Endothelial cell of umbilical vein (primary cell): Measurements from ENCODE around the gene TBX21.

Experiments
- EZH2 ChIP-seq: IDR thresholded peaks from 2 replicates; pipeline ENCODE4 v1.6.1; 2012; ENCODE audit warnings: borderline replicate concordance, low read depth, mild to moderate bottlenecking, moderate library complexity, low read length, inconsistent platforms; ENCODE audit not compliant: severe bottlenecking
- FOS ChIP-seq: IDR thresholded peaks from 2 replicates; pipeline ENCODE4 v1.6.1; 2011; ENCODE audit warnings: mild to moderate bottlenecking, low read length, moderate library complexity, borderline replicate concordance; ENCODE audit not compliant: insufficient read depth
- JUN ChIP-seq: IDR thresholded peaks from 2 replicates; pipeline ENCODE4 v1.6.1; 2011; ENCODE audit warnings: borderline replicate concordance, low read depth; ENCODE audit not compliant: insufficient read length, insufficient read depth
- MYC ChIP-seq: IDR thresholded peaks from one replicate; pipeline ENCODE4 v1.6.1; 2011; ENCODE audit warnings: mild to moderate bottlenecking, low read depth, low read length
- POLR2A ChIP-seq: IDR thresholded peaks from 2 replicates; pipeline ENCODE4 v1.6.1; 2012; ENCODE audit warnings: low read depth, mild to moderate bottlenecking, control low read depth, low read length
- TF ChIP-seq, protein P1 (sequence below), 2 donors: IDR thresholded peaks; 1 replicate in 1 of 2; 2 replicates in 1 of 2; pipeline ENCODE4 v1.5.1; 2011; ENCODE audit warnings: low read length in 2 of 2, mild to moderate bottlenecking in 2 of 2, moderate library complexity in 2 of 2, control low read depth in 1 of 2, inconsistent platforms in 1 of 2, low read depth in 1 of 2; ENCODE audit not compliant: insufficient read depth in 1 of 2; ENCODE audit errors: extremely low read depth in 1 of 2
- TF ChIP-seq, protein P2 (sequence below): IDR thresholded peaks from 2 replicates; pipeline ENCODE4 v1.6.1; 2011; ENCODE audit not compliant: insufficient read depth, insufficient read length

DNA sequence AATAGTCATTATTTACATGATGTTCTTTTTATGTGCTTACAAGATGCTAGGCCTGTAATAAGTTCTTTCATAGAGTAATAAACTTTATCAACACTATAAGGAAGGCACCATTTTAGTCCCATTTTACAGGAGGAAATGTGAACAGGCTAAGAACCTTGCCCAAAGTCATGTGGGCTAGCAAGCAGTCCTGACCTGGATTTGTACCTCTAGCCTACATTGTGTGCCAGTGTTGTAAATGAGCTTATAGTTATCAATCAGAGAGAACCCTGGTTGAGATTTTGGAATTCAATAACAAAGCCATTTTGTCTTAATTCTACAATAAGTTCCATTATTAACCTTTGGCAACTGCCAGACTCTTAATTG lies 45.7 kb upstream of the TBX21 start:
- TF ChIP-seq, protein P1, sequence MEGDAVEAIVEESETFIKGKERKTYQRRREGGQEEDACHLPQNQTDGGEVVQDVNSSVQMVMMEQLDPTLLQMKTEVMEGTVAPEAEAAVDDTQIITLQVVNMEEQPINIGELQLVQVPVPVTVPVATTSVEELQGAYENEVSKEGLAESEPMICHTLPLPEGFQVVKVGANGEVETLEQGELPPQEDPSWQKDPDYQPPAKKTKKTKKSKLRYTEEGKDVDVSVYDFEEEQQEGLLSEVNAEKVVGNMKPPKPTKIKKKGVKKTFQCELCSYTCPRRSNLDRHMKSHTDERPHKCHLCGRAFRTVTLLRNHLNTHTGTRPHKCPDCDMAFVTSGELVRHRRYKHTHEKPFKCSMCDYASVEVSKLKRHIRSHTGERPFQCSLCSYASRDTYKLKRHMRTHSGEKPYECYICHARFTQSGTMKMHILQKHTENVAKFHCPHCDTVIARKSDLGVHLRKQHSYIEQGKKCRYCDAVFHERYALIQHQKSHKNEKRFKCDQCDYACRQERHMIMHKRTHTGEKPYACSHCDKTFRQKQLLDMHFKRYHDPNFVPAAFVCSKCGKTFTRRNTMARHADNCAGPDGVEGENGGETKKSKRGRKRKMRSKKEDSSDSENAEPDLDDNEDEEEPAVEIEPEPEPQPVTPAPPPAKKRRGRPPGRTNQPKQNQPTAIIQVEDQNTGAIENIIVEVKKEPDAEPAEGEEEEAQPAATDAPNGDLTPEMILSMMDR (IDR thresholded peaks at IDR 0.05; ENCODE audit: extremely low read depth in 1 of 2, insufficient read depth in 1 of 2, low read depth in 1 of 2, low read length in 2 of 2): no peak
- TF ChIP-seq POLR2A: no peak
- no peak for TF ChIP-seq JUN
- TF ChIP-seq, protein P2, sequence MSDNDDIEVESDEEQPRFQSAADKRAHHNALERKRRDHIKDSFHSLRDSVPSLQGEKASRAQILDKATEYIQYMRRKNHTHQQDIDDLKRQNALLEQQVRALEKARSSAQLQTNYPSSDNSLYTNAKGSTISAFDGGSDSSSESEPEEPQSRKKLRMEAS: no peak
- no peak for TF ChIP-seq EZH2
- TF ChIP-seq MYC: no peak
- no peak for TF ChIP-seq FOS
